ENCODE results near the gene XPNPEP2.

DNA sequence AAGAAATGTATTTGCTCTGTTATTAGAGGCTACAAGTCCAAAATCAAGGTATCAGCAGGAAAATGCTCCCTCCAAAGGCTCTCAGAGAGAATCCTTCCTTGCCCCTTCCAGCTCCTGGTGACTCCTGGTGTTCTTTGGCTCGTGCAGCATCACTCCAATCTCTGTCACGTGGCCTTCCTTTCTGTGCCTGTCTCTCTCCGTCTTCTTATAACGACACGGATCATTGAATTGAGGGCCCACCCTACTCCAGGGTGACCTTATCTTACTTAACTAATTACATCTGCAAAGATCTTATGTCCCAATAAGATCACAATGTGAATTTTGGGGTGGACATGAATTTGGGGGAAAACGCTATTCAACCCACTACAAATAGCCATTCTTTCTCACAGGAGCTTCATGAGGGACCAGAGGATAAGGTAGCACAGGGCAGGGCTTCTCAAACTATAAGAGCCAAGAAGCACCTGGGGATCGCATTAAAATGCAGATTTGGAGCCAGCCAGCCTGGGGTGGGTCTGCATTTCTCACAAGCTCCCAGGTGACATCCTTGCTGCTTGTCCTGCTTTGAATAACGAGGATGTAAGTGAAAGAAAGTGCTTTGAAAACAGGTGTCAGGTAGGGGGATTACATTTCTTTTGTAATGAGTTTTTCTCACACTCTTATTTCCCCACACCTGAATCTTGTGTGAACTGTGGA, 42.2 kb upstream of the XPNPEP2 start:
- TF ChIP-seq, protein P1, sequence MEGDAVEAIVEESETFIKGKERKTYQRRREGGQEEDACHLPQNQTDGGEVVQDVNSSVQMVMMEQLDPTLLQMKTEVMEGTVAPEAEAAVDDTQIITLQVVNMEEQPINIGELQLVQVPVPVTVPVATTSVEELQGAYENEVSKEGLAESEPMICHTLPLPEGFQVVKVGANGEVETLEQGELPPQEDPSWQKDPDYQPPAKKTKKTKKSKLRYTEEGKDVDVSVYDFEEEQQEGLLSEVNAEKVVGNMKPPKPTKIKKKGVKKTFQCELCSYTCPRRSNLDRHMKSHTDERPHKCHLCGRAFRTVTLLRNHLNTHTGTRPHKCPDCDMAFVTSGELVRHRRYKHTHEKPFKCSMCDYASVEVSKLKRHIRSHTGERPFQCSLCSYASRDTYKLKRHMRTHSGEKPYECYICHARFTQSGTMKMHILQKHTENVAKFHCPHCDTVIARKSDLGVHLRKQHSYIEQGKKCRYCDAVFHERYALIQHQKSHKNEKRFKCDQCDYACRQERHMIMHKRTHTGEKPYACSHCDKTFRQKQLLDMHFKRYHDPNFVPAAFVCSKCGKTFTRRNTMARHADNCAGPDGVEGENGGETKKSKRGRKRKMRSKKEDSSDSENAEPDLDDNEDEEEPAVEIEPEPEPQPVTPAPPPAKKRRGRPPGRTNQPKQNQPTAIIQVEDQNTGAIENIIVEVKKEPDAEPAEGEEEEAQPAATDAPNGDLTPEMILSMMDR (IDR thresholded peaks at IDR 0.05) = no peak
- no peak for TF ChIP-seq ZFX (IDR thresholded peaks at IDR 0.05; ENCODE audit: borderline replicate concordance)
